T-helper 9 cell (primary cell): ENCODE data around the gene DENND5A.
A peak's percentile ranks its signal among the peaks of the same experiment; 100 is the strongest.
"Not testable (repeated sequence)": the region's sequence is repeated elsewhere in the genome, so short reads cannot be mapped to it uniquely, and the experiment has no call there.

Experiments used
- DNase-seq: peaks from one replicate; pipeline ENCODE4 v3.0.0-alpha.2; 2020

Gene DENND5A

GRCh38 chr11:9264316-9265210 lies 587 bp downstream of the DENND5A start:
- DNase-seq: peak; percentile 5

GRCh38 chr11:9263840-9264315 lies 1.3 kb downstream of the DENND5A start:
- DNase-seq: no peak

DNA sequence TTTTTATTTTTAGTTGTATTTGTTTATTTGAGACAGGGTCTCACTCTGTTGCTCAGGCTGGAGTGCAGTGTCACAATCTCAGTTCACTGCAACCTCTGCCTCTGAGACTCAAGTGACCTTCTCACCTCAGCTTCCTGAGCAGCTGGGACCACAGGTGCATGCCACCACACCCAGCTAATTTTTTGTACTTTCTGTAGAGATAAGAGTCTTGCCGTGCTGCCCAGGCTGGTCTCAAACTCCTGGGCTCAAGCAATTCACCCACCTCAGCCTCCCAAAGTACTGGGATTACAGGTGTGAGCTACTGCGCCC lies 4.4 kb downstream of the DENND5A start:
- not testable (repeated sequence) for DNase-seq

GRCh38 chr11:9259981-9260837 lies 4.9 kb downstream of the DENND5A start:
- DNase-seq: no peak

- DNase-seq: not testable (repeated sequence)
Observed at GRCh38 chr11:9258279-9258678, 6.9 kb downstream of the DENND5A start.

- no peak for DNase-seq
Observed at GRCh38 chr11:9254416-9254815, 10.7 kb downstream of the DENND5A start.

- DNase-seq: no peak
Observed at GRCh38 chr11:9253086-9253485, 12.1 kb downstream of the DENND5A start.

DNA sequence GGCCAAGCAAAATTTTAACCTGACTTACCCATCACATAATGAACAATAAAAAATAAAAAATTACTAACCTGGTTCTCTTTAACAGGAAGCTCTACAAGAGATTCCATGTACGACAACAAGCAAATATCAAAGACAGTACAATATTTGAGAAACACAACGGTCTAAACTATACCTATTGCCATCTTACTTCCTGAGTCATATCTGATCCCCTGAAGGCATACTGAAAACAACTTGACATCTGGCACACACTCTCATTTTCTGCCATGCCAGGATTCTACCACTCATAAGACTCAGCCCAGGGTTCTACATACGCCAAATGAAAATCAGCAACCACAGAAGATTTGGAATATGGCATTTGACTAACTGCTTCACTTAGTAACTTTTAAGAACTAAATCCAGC lies 13.8 kb downstream of the DENND5A start:
- DNase-seq: no peak

DNA sequence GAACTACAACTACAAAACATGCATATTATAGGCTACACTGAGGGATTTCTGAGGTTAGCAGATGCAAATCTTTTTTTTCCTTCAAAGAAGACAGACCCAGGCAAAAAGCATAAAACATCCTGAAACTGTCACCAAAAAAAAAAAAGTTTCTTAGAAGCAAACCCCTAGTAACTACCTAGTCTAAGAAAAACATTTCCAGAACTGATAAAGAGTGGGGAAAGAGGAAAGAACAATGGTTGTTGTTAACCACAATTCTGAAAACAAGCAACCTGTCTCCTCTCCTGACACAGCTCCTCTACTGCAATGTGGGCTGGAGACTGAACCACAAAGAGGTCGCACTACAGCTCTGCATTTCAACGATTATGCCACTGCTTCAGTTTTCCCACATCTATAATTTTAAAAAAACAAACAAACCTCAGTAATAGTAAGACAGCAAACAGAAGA lies 15.0 kb downstream of the DENND5A start:
- DNase-seq: no peak

DNA sequence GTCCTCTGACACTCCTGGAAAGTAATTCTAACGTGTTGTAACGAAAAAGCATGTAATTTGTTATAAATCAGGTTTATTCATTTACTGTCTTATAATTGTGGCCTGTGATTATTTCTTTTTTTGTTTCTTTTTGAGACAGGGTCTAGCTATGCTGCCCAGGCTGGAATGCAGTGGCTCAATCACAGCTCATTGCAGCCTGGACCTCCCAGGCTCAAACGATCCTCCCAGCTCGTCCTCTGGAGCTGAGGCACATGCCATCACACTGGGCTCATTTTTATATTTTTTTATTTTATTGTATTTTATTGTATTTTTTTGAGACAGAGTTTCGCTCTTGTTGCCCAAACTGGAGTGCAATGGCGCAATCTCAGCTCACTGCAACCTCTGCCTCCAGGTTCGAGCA lies 15.9 kb downstream of the DENND5A start:
- DNase-seq: no peak

DNA sequence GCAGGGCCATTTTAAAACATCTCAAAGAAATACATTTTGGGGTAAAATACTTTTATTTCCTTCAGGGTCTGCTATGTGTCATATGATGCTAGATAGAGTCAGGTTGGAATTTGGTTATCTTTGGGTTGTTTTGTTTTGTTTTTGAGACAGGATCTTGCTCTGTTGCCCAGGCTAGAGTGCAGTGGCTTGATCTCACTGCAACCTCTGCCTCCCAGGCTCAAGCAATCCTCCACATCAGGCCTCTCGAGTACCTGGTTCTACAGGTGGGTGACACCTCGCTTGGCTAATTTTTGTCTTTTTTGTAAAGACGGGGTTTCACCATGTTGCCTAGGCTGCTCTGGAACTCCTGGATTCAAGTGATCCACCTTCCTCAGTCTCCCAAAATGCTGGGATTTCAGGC lies 17.3 kb downstream of the DENND5A start:
- DNase-seq: no peak

DNA sequence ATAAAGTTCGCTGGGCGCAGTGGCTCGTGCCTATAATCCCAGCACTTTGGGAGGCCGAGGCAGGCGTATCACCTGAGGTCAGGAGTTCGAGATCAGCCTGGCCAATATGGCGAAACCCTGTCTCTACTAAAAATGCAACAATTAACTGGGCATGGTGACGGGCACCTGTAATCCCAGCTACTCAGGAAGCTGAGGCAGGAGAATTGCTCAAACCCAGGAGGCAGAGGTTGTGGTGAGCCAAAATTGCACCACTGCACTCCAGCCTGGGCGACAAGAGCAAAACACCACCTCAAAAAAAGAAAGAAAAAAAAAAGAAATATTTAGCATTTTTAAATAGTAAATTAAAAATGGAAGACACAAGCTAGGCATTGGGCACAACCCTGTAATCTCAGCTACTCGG lies 28.9 kb downstream of the DENND5A start:
- DNase-seq: not testable (repeated sequence)

GRCh38 chr11:9232482-9232881 lies 32.7 kb downstream of the DENND5A start:
- DNase-seq: no peak

DNA sequence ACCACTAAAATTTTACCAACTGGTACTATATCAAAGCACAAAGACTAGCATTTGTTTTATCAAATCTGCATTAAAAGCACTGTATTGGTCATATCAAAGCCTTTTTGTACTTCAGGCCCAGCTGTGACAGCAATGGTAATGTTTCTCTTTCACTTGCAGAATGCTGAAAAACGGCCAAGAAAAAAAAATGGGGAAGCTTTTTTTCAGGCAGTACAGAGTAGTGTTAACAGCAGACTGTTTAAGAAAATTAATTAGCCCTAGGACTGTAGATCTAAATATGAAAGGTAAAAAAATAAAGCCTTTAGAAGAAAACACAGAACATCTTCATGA lies 33.3 kb downstream of the DENND5A start:
- DNase-seq: no peak

DNA sequence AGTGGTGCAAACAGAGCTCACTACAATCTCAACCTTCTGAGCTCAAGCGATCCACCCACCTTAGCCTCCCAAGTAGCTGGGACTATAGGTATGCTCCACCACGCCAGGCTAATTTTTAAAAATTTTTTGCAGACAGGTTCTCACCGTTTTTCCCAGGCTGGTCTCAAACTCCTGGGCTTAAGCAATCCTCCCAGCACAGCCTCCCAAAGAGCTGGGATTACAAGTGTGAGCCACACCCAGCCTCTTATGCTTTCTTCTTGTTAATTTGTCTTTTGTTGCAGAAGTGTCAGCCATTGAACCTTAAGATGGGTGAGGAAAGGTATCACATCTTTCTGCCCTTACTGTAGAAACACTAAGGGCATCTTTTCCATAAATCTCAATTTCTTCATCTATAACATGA lies 34.9 kb downstream of the DENND5A start:
- no peak for DNase-seq

DNA sequence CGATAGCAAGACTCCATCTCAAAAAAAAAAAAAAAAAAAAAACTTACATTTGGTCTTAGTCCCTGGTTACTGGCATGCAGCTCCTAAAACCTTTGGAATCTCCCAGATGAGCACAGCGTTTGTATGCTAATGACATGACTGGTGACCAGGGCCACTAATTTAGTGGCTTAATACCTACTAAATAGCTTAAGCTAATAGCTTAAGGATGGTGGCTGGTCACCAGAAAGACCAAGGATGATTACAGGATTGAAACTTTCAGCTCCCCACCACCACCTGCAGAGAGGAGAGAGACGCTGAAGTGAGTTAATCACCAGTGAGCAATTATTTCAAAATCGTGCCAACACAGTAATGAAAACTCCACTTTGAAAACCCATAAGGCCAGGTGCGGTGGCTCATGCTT lies 37.1 kb downstream of the DENND5A start:
- DNase-seq: no peak

DNA sequence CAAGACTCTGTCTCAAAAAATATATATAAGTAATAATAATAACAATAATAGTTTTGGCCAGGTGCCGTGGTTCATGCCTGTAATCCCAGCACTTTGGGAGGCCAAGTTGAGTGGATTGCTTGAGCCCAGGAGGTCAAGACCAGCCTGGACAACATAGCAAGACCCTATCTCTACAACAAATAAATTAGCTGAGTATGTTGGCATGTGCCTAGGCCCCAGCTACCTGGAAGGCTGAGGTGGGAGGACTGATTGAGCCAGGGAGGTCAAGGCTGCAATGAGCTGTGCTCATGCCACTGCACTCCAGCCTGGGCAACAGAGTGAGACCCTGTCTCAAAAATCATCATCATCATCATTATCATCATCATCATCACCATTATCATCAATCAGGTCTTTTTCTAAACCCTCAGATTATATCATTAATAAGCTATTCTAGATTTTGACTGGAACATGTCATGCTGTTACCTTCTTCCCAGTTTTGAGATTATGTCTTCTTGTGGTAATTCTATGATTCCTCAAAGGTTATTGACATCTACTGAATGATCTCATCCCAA lies 39.3 kb downstream of the DENND5A start:
- DNase-seq: no peak

DNA sequence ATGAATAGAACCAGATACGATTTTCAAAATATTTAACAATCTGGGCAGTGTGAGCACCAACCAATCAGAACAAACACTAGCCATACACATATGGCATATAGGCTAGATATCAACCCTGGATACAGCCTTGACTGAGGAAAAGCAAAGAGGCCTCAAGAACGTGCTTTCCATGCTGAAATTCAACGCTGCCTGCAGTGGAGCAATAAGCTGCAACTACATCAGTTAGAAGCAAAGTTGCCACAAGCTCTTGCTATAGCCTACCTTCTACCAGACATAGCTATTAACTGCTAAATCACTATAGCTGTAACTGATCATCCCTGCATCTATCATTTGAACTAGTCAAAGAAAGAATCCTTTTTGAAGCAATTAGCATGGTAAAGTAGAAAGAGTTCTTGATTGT lies 42.5 kb downstream of the DENND5A start:
- DNase-seq: no peak

- not testable (repeated sequence) for DNase-seq
Observed at GRCh38 chr11:9220853-9221252, 44.3 kb downstream of the DENND5A start.

DNA sequence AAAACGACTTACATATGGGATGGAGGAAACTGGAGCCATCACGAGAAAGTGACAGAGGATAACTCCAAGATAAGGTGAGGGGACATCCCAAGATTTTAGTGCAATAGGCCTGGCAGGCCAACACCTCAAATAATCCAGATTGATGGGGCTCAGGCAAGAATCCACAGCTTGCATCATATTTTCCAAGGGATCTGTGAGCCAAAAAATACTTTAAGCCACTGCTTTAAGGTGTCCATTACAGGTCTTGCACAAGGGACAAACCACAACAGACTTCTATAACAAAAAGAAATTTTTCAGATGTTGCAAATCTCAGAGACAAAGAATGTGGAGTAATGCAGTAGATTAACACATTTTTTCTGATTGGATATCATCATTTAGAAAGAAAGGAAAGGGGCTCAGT lies 45.6 kb downstream of the DENND5A start:
- no peak for DNase-seq

DNA sequence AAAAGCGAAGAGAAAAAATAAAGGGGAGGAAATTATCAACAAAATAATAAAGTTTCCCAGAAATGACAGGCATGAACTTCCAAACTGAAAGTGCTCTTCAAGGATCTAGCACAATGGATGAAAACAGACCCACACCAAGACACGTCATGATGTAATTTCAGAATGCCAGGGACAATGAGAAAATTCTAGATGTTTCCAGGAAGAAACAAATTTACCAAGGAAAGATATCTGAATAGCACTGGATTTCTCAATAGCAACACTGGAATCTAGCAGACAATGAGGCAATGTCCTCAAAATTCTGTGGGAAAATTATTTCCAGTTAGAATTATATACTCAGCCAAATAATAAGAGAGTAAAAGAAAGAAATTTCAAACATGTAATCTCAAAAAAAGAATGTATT lies 46.0 kb downstream of the DENND5A start:
- no peak for DNase-seq

DNA sequence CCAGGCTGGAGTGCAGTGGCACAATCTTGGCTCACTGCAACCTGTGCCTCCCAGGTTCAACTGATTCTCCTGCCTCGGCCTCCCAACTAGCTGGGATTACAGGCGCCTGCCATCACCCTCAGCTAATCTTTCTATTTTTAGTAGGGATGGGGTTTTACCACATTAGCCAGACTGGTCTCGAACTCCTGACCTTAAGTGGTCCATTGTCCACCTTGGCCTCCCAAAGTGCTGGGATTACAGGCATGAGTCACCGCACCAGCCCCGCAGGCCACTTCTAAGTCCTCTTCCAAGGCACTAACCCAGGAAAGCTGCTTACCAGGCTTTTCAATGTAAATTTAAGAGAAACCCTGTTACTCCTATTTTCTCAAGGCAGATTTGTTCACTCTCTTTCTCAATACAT lies 50.4 kb downstream of the DENND5A start:
- no peak for DNase-seq

- DNase-seq: no peak
Observed at GRCh38 chr11:9211322-9211721, 53.8 kb downstream of the DENND5A start.

DNA sequence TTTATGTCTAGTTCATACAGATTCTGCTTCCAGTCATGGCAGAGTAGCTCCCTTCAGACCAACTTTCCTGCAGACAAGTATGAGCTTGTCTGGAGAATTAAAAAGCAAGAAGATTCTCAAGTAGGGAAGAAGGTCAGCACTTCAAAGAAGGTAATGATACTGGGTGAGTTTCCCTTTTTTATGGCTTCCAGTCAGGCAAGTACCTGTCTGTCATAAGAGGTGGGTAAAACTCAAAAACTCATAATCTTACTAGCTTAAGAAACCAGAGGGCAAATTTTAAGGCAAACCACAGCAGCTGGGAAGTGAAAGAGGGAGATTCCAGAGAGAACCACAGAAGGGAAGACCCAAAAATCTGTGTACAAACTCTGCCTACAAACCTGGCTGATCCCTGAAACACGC lies 54.2 kb downstream of the DENND5A start:
- no peak for DNase-seq
